Parathyroid adenoma (tissue), 2 donors: ENCODE data around the gene AFF3.

Experiments
- H2AFZ ChIP-seq: fragments of 300-600 bp; sonication (generic); one replicate; pipeline ENCODE4 v1.7.0; 2017; ENCODE audit warnings: antibody characterized with exemption, mild to moderate bottlenecking
- H3K27ac ChIP-seq: fragments of 300-600 bp; sonication (generic); one replicate; pipeline ENCODE4 v1.7.0; 2017
- H3K27me3 ChIP-seq: fragments of 300-600 bp; sonication (generic); one replicate; pipeline ENCODE4 v1.7.0; 2017; ENCODE audit warnings: low read length; ENCODE audit not compliant: control insufficient read depth, insufficient read depth
- H3K36me3 ChIP-seq: fragments of 300-600 bp; sonication (generic); one replicate; pipeline ENCODE4 v1.7.0; 2017; ENCODE audit warnings: low read length; ENCODE audit not compliant: control insufficient read depth, insufficient read depth
- H3K4me1 ChIP-seq: fragments of 300-600 bp; sonication (generic); one replicate; pipeline ENCODE4 v1.7.0; 2017; ENCODE audit warnings: control low read depth
- H3K4me2 ChIP-seq: fragments of 300-600 bp; sonication (generic); one replicate; pipeline ENCODE4 v1.7.0; 2017; ENCODE audit warnings: low read length
- H3K4me3 ChIP-seq: fragments of 300-600 bp; sonication (generic); one replicate; pipeline ENCODE4 v1.7.0; 2017; ENCODE audit warnings: low read depth, low read length
- H3K79me2 ChIP-seq: fragments of 300-600 bp; sonication (generic); one replicate; pipeline ENCODE4 v1.7.0; 2017; ENCODE audit warnings: control low read depth
- H3K9ac ChIP-seq: fragments of 300-600 bp; sonication (generic); one replicate; pipeline ENCODE4 v1.7.0; 2017; ENCODE audit warnings: mild to moderate bottlenecking
- H3K9me3 ChIP-seq: fragments of 300-600 bp; sonication (generic); one replicate; pipeline ENCODE4 v1.7.0; 2017; ENCODE audit warnings: low read length; ENCODE audit not compliant: control insufficient read depth
- CTCF ChIP-seq: fragments of 300-600 bp; sonication (generic); IDR thresholded peaks from one replicate; pipeline ENCODE4 v1.7.0; 2017; ENCODE audit warnings: antibody characterized with exemption, mild to moderate bottlenecking
- donor health status: primary hyperparathyroidism.

The AFF3 gene

GRCh38 chr2:99593692-99594427 lies 548.5 kb downstream of the AFF3 start:
- no peak overlapping the region for H3K9ac ChIP-seq
- no peak overlapping the region for H3K27ac ChIP-seq
- no peak overlapping the region for H2AFZ ChIP-seq
- no peaks in the 10 kb centered on the region for H3K36me3 ChIP-seq
- no peak overlapping the region for H3K4me3 ChIP-seq
- H3K79me2 ChIP-seq, result no peaks in the 10 kb centered on the region
- no peak overlapping the region for H3K4me2 ChIP-seq
- H3K9me3 ChIP-seq, result no peaks in the 10 kb centered on the region
- no peaks in the 10 kb centered on the region for H3K27me3 ChIP-seq
- H3K4me1 ChIP-seq, result no peaks in the 10 kb centered on the region
- TF ChIP-seq CTCF, result no peak

DNA sequence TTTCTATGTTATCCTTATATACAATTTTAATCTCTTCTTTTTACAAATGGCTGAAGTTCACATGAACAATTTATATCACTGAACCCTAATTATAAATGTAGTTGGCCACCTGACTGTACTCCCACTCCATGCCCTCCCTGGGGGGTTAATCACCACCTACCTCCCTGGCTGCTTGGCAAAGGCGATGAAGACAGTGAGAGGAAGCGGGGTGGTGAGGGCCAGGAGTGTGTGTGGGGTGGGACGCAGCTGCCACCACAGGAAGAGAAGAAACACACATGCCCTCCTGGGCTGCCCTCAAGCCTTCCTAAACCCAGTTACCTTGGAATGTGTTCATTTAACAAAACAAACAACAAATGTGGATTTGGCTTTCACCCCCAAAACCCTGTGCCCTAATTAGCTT lies 565.6 kb downstream of the AFF3 start:
- no peak for TF ChIP-seq CTCF
- Histone ChIP-seq H3K4me3 (no peak overlapping the region), H3K9ac (no peak overlapping the region), H2AFZ (no peak overlapping the region), H3K79me2 (no peaks in the 10 kb centered on the region), H3K4me2 (no peak overlapping the region), H3K27me3 (no peaks in the 10 kb centered on the region), H3K36me3 (no peaks in the 10 kb centered on the region), H3K27ac (no peak overlapping the region), H3K9me3 (no peaks in the 10 kb centered on the region), H3K4me1 (no peaks in the 10 kb centered on the region)

GRCh38 chr2:99573634-99574251 lies 568.6 kb downstream of the AFF3 start:
- no peak overlapping the region for H2AFZ ChIP-seq
- no peaks in the 10 kb centered on the region for H3K9me3 ChIP-seq
- H3K9ac ChIP-seq, result no peak overlapping the region
- H3K79me2 ChIP-seq, result no peaks in the 10 kb centered on the region
- no peak overlapping the region for H3K27ac ChIP-seq
- no peak overlapping the region for H3K4me2 ChIP-seq
- H3K36me3 ChIP-seq, result no peaks in the 10 kb centered on the region
- no peaks in the 10 kb centered on the region for H3K4me1 ChIP-seq
- TF ChIP-seq CTCF, result no peak
- no peaks in the 10 kb centered on the region for H3K27me3 ChIP-seq
- H3K4me3 ChIP-seq, result no peak overlapping the region

DNA sequence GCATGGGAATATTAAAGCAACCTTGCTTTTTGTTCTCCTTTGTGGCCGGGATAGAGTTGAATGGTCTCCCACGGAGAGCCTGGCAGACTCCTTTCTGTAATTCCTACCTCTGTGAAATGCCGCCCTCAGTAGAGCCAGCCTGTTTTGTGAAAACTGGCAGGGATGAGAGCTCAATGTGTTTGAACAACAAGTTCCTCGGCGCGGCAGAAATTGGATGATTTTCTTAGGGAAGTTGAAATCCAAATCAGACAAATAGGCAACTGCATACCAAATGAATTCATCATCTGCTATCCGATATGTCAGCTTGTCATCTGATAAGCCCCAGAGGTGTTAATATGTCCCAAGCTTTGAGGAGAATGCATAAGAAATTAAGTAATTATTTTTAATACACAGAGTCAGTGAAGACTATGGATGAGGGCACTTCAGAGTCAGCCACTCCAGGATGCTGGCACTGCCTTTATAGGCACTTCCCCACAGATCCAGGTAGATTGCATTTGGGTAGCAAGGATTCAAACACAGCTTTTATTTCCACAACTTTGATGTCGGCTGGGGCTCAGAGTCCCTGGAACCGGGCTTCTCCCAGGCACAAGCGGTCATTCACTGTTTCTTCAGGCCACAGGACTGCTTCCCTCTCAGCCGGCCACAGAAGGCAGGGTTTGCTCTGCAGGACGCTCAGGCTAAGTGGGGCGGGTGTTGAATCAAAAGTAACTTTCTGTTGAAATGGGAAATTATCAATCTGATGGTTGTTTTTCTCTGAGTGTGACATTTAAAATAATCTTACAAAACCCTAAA lies 569.8 kb downstream of the AFF3 start:
- no peaks in the 10 kb centered on the region for H3K79me2 ChIP-seq
- no peak overlapping the region for H3K27ac ChIP-seq
- no peak for TF ChIP-seq CTCF
- no peaks in the 10 kb centered on the region for H3K9me3 ChIP-seq
- H2AFZ ChIP-seq, result no peak overlapping the region
- H3K4me1 ChIP-seq, result no peaks in the 10 kb centered on the region
- H3K4me3 ChIP-seq, result no peak overlapping the region
- no peaks in the 10 kb centered on the region for H3K36me3 ChIP-seq
- H3K4me2 ChIP-seq, result no peak overlapping the region
- H3K27me3 ChIP-seq, result no peaks in the 10 kb centered on the region
- H3K9ac ChIP-seq, result no peak overlapping the region
